ENCODE measurements around the gene RCAN2.

The RCAN2 gene

DNA sequence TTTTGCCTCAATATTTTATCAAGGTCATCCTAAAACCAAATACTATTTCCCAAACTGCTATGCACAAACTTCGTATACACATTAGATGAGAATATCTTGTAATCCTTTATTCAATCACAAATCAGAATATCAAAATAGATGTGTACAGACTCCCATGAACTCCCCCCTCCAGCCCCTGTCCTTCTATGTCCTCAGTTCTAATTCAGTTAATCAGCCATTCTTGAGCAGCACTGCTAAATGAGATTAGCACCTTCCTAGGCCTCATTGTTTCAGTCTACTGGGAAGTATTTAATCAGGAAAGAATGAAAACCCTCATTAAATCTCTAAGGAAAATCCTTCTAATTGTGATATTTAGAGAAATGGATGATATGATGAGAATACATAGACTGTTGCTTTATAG, 36.6 kb downstream of the RCAN2 start:
- FAIRE-seq = no peak
- no peak for DNase-seq (ENCODE audit: insufficient read length)
- no peak for TF ChIP-seq POLR2A (IDR thresholded peaks at IDR 0.05; ENCODE audit: low read depth, low read length)
- TF ChIP-seq POLR2AphosphoS5 (IDR thresholded peaks at IDR 0.05; ENCODE audit: low read depth, low read length) = no peak
- TF ChIP-seq TAF1 (IDR thresholded peaks at IDR 0.05; ENCODE audit: borderline replicate concordance, low read depth, low read length) = no peak

DNA sequence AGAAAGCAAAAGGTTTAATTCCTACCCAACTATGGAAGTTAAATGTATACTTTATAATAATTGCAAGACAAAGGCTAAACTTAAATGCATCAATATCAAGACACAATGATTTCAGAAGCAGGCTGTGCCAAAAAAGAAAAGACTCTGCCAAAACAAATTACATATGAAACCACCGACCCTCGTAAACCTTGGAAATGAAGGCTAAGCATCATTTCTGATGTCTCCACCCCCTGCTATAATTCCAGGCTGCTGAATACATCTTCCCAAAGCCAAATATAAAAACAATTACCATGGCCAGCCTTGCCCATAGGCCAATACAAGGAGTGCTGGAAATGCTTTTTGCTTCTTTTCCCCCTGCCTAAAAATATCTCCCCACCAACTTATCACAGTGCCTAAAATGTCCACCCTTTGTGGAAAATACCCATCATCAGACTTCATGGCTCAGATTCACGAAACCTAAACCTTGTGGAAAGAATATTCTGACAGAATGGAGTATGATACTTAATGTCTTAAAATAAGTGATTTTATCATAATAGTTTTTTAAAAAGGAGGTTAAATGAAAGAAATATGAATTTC, 37.4 kb downstream of the RCAN2 start:
- no peak for FAIRE-seq
- DNase-seq (ENCODE audit: insufficient read length) = no peak
- TF ChIP-seq POLR2AphosphoS5 (IDR thresholded peaks at IDR 0.05; ENCODE audit: low read depth, low read length) (no peak), POLR2A (IDR thresholded peaks at IDR 0.05; ENCODE audit: low read depth, low read length) (no peak)

DNA sequence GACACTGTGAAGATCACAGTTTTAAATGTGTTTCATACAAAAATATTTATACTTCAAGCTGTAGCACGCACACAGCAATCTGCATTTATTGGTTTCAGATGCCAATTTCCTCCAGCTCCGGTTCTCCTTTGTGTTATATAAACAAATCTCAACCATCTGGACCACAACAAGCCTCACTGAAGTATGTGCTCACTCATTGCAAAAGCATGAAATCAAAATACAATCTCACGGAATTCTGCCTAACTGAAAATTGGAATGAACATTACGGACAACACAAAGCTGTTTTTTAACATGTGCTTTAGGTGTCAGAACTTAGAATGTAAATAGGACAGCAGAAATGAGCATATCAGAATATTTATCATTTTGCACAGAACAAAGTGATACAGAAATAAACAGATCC, 38.0 kb downstream of the RCAN2 start:
- DNase-seq (ENCODE audit: insufficient read length) = no peak
- no peak for TF ChIP-seq POLR2AphosphoS5 (IDR thresholded peaks at IDR 0.05; ENCODE audit: low read depth, low read length)
- TF ChIP-seq POLR2A (IDR thresholded peaks at IDR 0.05; ENCODE audit: low read depth, low read length) = no peak
- TF ChIP-seq TAF1 (IDR thresholded peaks at IDR 0.05; ENCODE audit: borderline replicate concordance, low read depth, low read length) = no peak
- FAIRE-seq = no peak

DNA sequence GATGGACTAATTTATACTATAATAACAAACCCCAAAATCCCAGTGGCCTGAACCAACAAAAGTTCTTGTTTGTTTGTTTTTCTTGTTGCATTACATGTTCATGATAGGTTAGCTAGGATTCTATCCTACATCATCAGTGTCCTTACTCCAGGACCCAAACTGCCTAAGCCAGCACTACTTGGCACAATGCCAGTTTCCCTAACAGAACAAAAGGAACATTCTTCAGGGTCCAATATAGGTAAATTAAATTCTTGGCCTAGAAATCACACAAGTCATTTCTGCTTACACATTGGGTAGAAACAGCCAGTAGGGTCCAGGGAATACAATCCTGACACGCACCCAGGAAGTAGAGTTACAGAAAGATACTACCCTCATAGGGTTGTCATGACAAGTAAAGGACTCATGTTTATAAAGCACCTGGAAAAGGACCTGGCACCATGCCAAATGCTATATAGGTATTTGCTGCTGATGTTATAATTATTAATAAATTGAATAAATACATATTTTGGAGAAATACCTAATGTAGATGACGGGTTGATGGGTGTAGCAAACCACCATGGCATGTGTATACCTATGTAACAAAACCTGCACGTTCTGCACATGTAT, 38.8 kb downstream of the RCAN2 start:
- no peak for DNase-seq (ENCODE audit: insufficient read length)
- FAIRE-seq = no peak
- no peak for TF ChIP-seq POLR2A (IDR thresholded peaks at IDR 0.05; ENCODE audit: low read depth, low read length)

DNA sequence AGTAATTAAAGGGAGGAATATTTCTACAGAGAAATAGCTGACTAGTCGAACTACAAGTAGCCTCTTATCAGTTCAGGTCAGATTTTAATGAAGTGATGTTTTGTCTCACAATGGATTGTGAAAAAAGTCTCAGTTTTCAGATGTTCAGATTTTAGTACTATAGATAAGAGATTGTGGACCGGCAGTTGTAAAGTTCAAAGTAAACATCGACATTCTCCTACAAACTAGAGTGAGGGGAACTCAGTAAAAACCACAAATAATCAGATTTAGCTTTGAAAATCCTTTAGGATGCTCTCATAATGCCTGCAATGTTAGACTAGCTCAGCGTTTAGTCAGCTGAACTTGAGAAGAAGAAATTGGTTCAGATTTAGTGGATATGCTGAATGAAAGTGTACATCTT, 39.9 kb downstream of the RCAN2 start:
- FAIRE-seq (no peak), DNase-seq (ENCODE audit: insufficient read length) (no peak)
- TF ChIP-seq TAF1 (IDR thresholded peaks at IDR 0.05; ENCODE audit: borderline replicate concordance, low read depth, low read length) = no peak
- no peak for TF ChIP-seq POLR2A (IDR thresholded peaks at IDR 0.05; ENCODE audit: low read depth, low read length)
- TF ChIP-seq POLR2AphosphoS5 (IDR thresholded peaks at IDR 0.05; ENCODE audit: low read depth, low read length) = no peak

DNA sequence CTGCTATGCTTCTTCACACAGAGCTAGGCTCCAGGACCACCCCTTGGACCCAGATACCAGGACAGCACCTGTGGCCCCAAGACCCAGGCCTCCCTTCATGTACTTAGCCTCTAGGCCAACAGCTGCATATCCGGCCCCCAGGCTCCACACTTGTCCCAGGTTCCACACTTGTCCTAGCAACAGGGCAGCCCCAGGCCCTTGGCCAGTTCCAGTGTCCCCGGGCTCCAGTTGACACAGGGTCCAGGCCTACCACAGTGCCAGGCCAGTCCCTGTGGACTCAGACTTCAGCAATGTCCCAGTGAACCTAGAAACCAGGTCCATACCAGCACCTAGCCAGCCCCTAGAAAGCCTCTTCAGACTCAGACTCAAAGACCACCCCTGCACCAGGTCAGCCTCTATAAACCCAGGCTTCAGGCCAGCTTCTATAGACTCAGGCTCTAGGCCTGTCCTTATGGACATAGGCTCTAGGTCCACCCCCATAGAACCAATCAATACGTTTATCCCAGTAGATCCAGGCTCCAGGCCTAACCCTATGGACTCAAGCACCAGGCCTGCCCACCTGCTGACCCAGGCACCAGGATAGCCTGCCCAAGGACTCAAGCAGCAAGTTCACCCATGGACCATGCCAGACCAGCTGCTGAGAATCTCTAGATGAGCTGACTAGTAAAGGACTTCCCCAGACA, 46.3 kb downstream of the RCAN2 start:
- DNase-seq (ENCODE audit: insufficient read length) (no peak), FAIRE-seq (no peak)
- no peak for TF ChIP-seq POLR2A (IDR thresholded peaks at IDR 0.05; ENCODE audit: low read depth, low read length)

DNA sequence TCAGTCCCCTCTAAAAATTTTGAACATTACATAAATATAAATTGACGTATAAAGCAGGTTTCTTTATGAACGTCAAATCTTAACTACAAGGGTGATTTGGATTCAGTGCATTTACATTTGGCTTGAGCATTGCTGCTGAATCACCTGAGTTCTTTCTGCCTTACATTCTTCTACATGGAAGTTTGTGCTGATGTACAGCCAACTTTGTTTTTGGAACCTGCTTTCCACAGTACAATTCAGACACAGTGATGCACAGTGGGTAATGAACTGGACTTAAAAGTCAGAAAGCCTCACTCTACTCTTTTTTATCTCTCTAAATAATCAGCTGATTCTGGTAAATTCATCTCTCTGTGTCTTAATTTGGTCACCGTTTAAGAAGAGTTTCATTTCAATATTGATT, 47.6 kb downstream of the RCAN2 start:
- FAIRE-seq (no peak), DNase-seq (ENCODE audit: insufficient read length) (no peak)
- TF ChIP-seq TAF1 (IDR thresholded peaks at IDR 0.05; ENCODE audit: borderline replicate concordance, low read depth, low read length) = no peak
- TF ChIP-seq POLR2AphosphoS5 (IDR thresholded peaks at IDR 0.05; ENCODE audit: low read depth, low read length) = no peak
- no peak for TF ChIP-seq POLR2A (IDR thresholded peaks at IDR 0.05; ENCODE audit: low read depth, low read length)

DNA sequence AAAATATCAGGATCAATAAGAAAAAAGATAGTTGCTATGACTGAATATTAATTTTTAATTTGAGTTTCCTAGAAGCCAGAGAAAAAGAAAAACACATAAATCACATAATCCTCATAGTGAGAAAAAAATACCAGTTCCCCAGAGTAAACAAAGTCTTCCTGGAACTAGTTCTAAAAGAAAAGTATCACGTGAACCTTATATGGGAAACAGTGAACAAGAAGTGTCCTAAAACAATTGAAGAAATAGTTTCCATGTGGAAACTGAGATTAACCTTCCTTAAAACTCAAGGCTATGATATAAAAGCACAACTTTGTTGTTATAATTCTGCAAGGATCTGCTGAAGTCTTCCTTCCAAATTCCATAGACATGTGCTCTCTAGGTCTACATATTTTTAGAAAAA, 50.6 kb downstream of the RCAN2 start:
- no peak for DNase-seq (ENCODE audit: insufficient read length)
- TF ChIP-seq POLR2AphosphoS5 (IDR thresholded peaks at IDR 0.05; ENCODE audit: low read depth, low read length) = no peak
- TF ChIP-seq TAF1 (IDR thresholded peaks at IDR 0.05; ENCODE audit: borderline replicate concordance, low read depth, low read length) = no peak
- TF ChIP-seq POLR2A (IDR thresholded peaks at IDR 0.05; ENCODE audit: low read depth, low read length) = no peak
- FAIRE-seq = no peak

DNA sequence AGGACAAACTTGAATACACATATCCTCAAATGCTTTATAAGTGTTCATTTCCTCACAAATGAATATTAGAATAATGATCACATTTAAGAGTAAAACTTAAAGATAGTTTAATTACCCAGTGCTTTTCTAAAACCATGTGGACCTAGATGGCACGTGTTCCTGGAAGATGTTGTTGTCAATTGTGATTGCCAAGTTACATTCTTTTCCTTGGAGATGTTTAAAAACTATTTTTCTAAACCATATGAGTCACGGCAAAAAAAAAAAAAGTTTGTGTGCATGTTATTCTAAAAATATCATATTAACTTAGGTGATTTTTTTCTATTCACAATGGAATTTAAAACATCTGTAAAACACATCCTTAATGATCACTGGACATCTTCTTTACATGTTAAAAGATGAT, 51.1 kb downstream of the RCAN2 start:
- FAIRE-seq (no peak), DNase-seq (ENCODE audit: insufficient read length) (no peak)
- TF ChIP-seq TAF1 (IDR thresholded peaks at IDR 0.05; ENCODE audit: borderline replicate concordance, low read depth, low read length) = no peak
- no peak for TF ChIP-seq POLR2AphosphoS5 (IDR thresholded peaks at IDR 0.05; ENCODE audit: low read depth, low read length)
- no peak for TF ChIP-seq POLR2A (IDR thresholded peaks at IDR 0.05; ENCODE audit: low read depth, low read length)

DNA sequence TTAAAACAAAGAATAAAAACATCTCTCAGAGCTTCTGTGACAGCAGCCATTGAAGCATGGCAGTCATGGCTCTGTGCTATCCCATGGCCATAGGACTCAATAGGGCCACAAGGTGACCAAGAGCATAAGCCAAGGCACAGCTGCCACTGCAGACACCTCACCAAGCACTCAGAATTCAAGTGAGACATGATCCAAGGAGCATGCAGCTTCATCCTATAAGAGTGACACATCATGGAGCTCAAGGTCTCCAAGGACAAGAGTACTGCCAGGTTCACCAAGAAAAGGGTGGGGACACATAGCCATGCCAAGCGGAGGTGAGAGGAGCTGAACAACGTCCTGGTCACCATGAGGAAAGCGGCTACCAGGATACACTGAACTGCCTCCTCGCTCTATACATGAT, 53.0 kb downstream of the RCAN2 start:
- DNase-seq (ENCODE audit: insufficient read length) (no peak), FAIRE-seq (no peak)
- no peak for TF ChIP-seq POLR2A (IDR thresholded peaks at IDR 0.05; ENCODE audit: low read depth, low read length)
- no peak for TF ChIP-seq TAF1 (IDR thresholded peaks at IDR 0.05; ENCODE audit: borderline replicate concordance, low read depth, low read length)
- TF ChIP-seq POLR2AphosphoS5 (IDR thresholded peaks at IDR 0.05; ENCODE audit: low read depth, low read length) = no peak

DNA sequence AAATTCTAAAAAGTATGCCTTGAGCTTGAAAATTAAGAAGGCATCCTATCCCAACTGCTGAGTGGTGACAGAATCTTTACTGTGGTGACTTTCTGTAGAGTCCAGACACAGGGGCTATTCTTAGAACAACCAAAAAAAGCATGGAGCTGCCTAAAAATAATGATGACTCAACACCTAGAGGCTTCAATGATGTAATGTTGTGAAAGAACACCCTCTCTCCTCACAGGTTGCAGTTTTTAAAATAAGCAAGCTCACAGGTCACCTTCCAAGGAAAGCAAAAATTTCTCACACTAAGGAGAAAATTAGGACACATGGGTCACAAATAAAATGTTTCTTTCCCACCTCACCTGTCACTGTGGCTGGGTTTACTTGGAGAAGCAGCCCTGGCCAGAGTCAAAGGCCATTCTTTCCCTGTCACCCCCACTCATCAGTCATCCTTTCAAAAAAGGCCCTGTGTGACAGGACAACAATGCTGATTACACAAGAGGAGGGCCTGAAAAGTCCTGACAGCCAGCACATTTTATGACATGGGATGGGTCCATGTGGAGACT, 53.5 kb downstream of the RCAN2 start:
- no peak for DNase-seq (ENCODE audit: insufficient read length)
- no peak for TF ChIP-seq POLR2AphosphoS5 (IDR thresholded peaks at IDR 0.05; ENCODE audit: low read depth, low read length)
- no peak for TF ChIP-seq POLR2A (IDR thresholded peaks at IDR 0.05; ENCODE audit: low read depth, low read length)
- no peak for TF ChIP-seq TAF1 (IDR thresholded peaks at IDR 0.05; ENCODE audit: borderline replicate concordance, low read depth, low read length)
- no peak for FAIRE-seq

DNA sequence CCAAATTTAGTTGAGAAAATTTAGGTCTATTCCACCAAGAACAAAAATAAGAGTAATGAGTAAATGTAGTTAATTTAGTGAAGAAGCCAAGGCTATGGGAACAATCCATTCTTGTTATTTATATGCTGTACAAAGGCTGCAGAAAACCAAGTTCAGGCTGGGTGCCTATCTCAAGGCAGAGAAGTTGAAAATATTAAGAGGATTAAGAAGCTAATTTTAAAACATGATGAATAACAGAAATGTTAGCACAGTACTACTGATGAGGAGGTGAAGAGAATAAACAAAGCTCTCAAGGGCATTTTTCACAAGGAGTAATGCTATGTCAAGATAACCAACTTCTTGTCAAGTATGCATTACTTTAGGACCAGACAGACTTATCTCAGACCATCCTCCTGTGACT, 68.6 kb downstream of the RCAN2 start:
- DNase-seq (ENCODE audit: insufficient read length) (no peak), FAIRE-seq (no peak)
- no peak for TF ChIP-seq POLR2AphosphoS5 (IDR thresholded peaks at IDR 0.05; ENCODE audit: low read depth, low read length)
- TF ChIP-seq POLR2A (IDR thresholded peaks at IDR 0.05; ENCODE audit: low read depth, low read length) = no peak
- no peak for TF ChIP-seq TAF1 (IDR thresholded peaks at IDR 0.05; ENCODE audit: borderline replicate concordance, low read depth, low read length)

Measured in GM12892 (cell line).